H9 (cell line): ENCODE results near the gene UNC5B. TPM values are rescaled to one million over a fixed set of nuclear protein-coding genes. Genes with fewer than 3 reads are reported as not detected.

Experiments
- DNase-seq: peaks from one replicate; pipeline ENCODE4 v3.0.0-alpha.2; 2017
- H2AFZ ChIP-seq: one replicate; pipeline ENCODE4 v1.6.1; 2013; ENCODE audit warnings: mild to moderate bottlenecking, low read length, control low read depth, moderate library complexity
- H2AK5ac ChIP-seq: 2 replicates; pipeline ENCODE4 v1.6.1; 2013; ENCODE audit warnings: low read length, control low read depth, mixed read lengths; ENCODE audit not compliant: insufficient read length
- H2BK120ac ChIP-seq: one replicate; pipeline ENCODE4 v1.6.1; 2013; ENCODE audit warnings: low read depth, mild to moderate bottlenecking, low read length, control low read depth, inconsistent platforms; ENCODE audit not compliant: poor library complexity, severe bottlenecking
- H2BK12ac ChIP-seq: 2 replicates; pipeline ENCODE4 v1.6.1; 2013; ENCODE audit warnings: low read length, control low read depth, mixed read lengths, low read depth; ENCODE audit not compliant: insufficient read length
- H2BK15ac ChIP-seq: 2 replicates; pipeline ENCODE4 v1.6.1; 2013; ENCODE audit warnings: low read depth, low read length, control low read depth
- H2BK20ac ChIP-seq: one replicate; pipeline ENCODE4 v1.6.1; 2013; ENCODE audit warnings: low read depth, mild to moderate bottlenecking, low read length, control low read depth, inconsistent platforms; ENCODE audit not compliant: poor library complexity, severe bottlenecking
- H2BK5ac ChIP-seq: 2 replicates; pipeline ENCODE4 v1.6.1; 2013; ENCODE audit warnings: low read length, control low read depth, mixed read lengths; ENCODE audit not compliant: insufficient read length
- H3K14ac ChIP-seq: 2 replicates; pipeline ENCODE4 v1.6.1; 2013; ENCODE audit warnings: low read length, control low read depth; ENCODE audit not compliant: insufficient read depth
- H3K18ac ChIP-seq: 2 replicates; pipeline ENCODE4 v1.6.1; 2013; ENCODE audit warnings: low read depth, mild to moderate bottlenecking, mixed read lengths, low read length, control low read depth; ENCODE audit not compliant: insufficient read length
- H3K23ac ChIP-seq: 2 replicates; pipeline ENCODE4 v1.6.1; 2013; ENCODE audit warnings: low read length, control low read depth, mixed read lengths, low read depth; ENCODE audit not compliant: insufficient read length
- H3K23me2 ChIP-seq: 2 replicates; pipeline ENCODE4 v1.6.1; 2013; ENCODE audit warnings: low read depth, mild to moderate bottlenecking, mixed read lengths, low read length, control low read depth; ENCODE audit not compliant: insufficient read length, poor library complexity, severe bottlenecking
- H3K27ac ChIP-seq: 2 replicates; pipeline ENCODE4 v1.5.1; 2013; ENCODE audit warnings: low read length, control low read depth, mixed read lengths, low read depth; ENCODE audit not compliant: insufficient read length
- H3K27me3 ChIP-seq: 2 replicates; pipeline ENCODE4 v1.6.1; 2013; ENCODE audit warnings: low read length, control low read depth, inconsistent platforms; ENCODE audit not compliant: insufficient read depth
- H3K4ac ChIP-seq: 2 replicates; pipeline ENCODE4 v1.6.1; 2013; ENCODE audit warnings: low read depth, mild to moderate bottlenecking, control low read depth, inconsistent platforms, low read length, moderate library complexity
- H3K4me1 ChIP-seq: 2 replicates; pipeline ENCODE4 v1.6.1; 2013; ENCODE audit warnings: low read length, control low read depth, inconsistent platforms; ENCODE audit not compliant: insufficient read depth
- H3K4me2 ChIP-seq: 2 replicates; pipeline ENCODE4 v1.6.1; 2013; ENCODE audit warnings: low read length, control low read depth, mixed read lengths; ENCODE audit not compliant: insufficient read length, insufficient read depth
- H3K56ac ChIP-seq: 2 replicates; pipeline ENCODE4 v1.6.1; 2013; ENCODE audit warnings: low read depth, mild to moderate bottlenecking, mixed read lengths, low read length, control low read depth; ENCODE audit not compliant: insufficient read length
- H3K79me1 ChIP-seq: 2 replicates; pipeline ENCODE4 v1.6.1; 2013; ENCODE audit warnings: low read depth, mild to moderate bottlenecking, moderate library complexity, low read length, control low read depth, inconsistent platforms; ENCODE audit not compliant: insufficient read depth, poor library complexity, severe bottlenecking
- H3K79me2 ChIP-seq: 2 replicates; pipeline ENCODE4 v1.6.1; 2013; ENCODE audit warnings: low read length, control low read depth, inconsistent platforms; ENCODE audit not compliant: insufficient read depth
- H3K9ac ChIP-seq: 2 replicates; pipeline ENCODE4 v1.6.1; 2013; ENCODE audit warnings: low read length, control low read depth, mixed read lengths; ENCODE audit not compliant: insufficient read length; ENCODE audit errors: extremely low read depth
- H3K9me3 ChIP-seq: one replicate; pipeline ENCODE4 v1.6.1; 2013; ENCODE audit warnings: low read depth, low read length, inconsistent platforms; ENCODE audit not compliant: control insufficient read depth
- H3T11ph ChIP-seq: one replicate; pipeline ENCODE4 v1.6.1; 2013; ENCODE audit warnings: mild to moderate bottlenecking, low read length, control low read depth, inconsistent platforms
- H4K20me1 ChIP-seq: one replicate; pipeline ENCODE4 v1.6.1; 2013; ENCODE audit not compliant: control insufficient read depth, insufficient read length, insufficient read depth
- H4K5ac ChIP-seq: 2 replicates; pipeline ENCODE4 v1.6.1; 2013; ENCODE audit warnings: low read depth, mild to moderate bottlenecking, mixed read lengths, low read length, control low read depth; ENCODE audit not compliant: insufficient read length
- H4K8ac ChIP-seq: replicated peaks from 2 replicates; pipeline ENCODE4 v1.6.1; 2013; ENCODE audit warnings: low read length, control low read depth, mixed read lengths, low read depth; ENCODE audit not compliant: insufficient read length
- H4K91ac ChIP-seq: 2 replicates; pipeline ENCODE4 v1.6.1; 2013; ENCODE audit warnings: low read depth, mild to moderate bottlenecking, moderate library complexity, mixed read lengths, low read length, control low read depth; ENCODE audit not compliant: insufficient read length
- H3K27ac Mint-ChIP-seq, 3 experiments: 2 replicates in 2 of 3; 3 replicates in 1 of 3; pipeline ENCODE4 v1.8.0; 2020 to 2021; ENCODE audit warnings: mixed read lengths in 3 of 3, mild to moderate bottlenecking in 1 of 3, moderate library complexity in 1 of 3
- H3K27me3 Mint-ChIP-seq: 2 replicates; pipeline ENCODE4 v1.8.0; 2021; ENCODE audit warnings: low read depth, mild to moderate bottlenecking, moderate library complexity, mixed read lengths
- H3K36me3 Mint-ChIP-seq, 3 experiments: 2 replicates in 2 of 3; 3 replicates in 1 of 3; pipeline ENCODE4 v1.8.0; 2020 to 2021; ENCODE audit warnings: low read depth in 3 of 3, mixed read lengths in 3 of 3; ENCODE audit not compliant: insufficient read depth in 1 of 3
- H3K4me1 Mint-ChIP-seq, 2 experiments: 2 replicates each; pipeline ENCODE4 v1.8.0; 2020; ENCODE audit warnings: mixed read lengths in 2 of 2
- H3K4me3 Mint-ChIP-seq, 2 experiments: 2 replicates in 1 of 2; 3 replicates in 1 of 2; pipeline ENCODE4 v1.8.0; 2020 to 2021; ENCODE audit warnings: mild to moderate bottlenecking in 2 of 2, mixed read lengths in 2 of 2, moderate library complexity in 1 of 2
- H3K9me3 Mint-ChIP-seq, 2 experiments: 2 replicates in 1 of 2; 3 replicates in 1 of 2; pipeline ENCODE4 v1.8.0; 2020; ENCODE audit warnings: mild to moderate bottlenecking in 2 of 2, mixed read lengths in 2 of 2, moderate library complexity in 1 of 2
- WGBS: extraction: QIAGEN DNeasy Blood & Tissue Kit; methylation state at CpG from one replicate; pipeline ENCODE4 v1.1.7; 2013; ENCODE audit warnings: missing lambda C conversion rate, low lambda C conversion rate, mixed read lengths; ENCODE audit not compliant: insufficient read length; ENCODE audit errors: extremely low coverage; 5-methylcytosine and 5-hydroxymethylcytosine counted together
- total RNA-seq: library from RNA; stranded (reverse); gene quantifications from 2 replicates; pipeline ENCODE4 v1.2.1, GENCODE V29; 2021
- TF ChIP-seq, protein P1 (sequence below): fragments of 200-600 bp; sonication (generic); conservative IDR thresholded peaks from 3 replicates; pipeline ENCODE4 v1.8.0; 2021; ENCODE audit warnings: antibody characterized with exemption, mild to moderate bottlenecking

The UNC5B gene
- total RNA-seq, 1 experiment from 2014 or later = 28.4 TPM

DNA sequence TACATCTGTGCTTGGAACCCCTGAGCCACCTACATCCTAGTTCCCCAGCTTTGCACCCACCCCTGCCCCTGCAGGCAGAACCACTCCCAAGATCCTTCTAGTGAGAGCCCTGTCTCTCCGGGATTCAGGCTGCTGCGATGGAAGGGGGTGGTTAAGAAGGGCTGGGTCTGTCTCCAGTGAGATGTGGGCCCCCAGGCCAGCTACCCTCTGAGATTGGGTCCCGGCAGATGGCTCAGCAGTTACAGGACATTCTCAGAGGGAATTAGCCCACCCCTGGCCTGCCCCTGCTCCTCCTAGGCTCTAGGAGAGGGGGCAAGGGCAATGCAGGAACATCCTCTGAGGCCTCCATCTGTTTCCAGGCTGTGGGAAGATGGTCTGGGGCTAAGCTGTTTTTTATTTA is 134.4 kb downstream of the UNC5B start:
- no peaks in the 10 kb centered on the region for H3K79me2 ChIP-seq
- no CpG with 5 or more reads among the region's 3 CpGs for WGBS
- no peak overlapping the region for H3K9ac ChIP-seq
- Mint-ChIP-seq H3K9me3 (no peaks in the 10 kb centered on the region), H3K36me3 (peaks cover 0 to 2% (median 0%) of the 10 kb centered on the region in 3 experiments; a peak in 2 of 7 replicates), H3K4me1 (peaks cover 74 to 84% of the 10 kb centered on the region in 2 experiments), H3K4me3 (no peak overlapping the region), H3K27me3 (no peaks in the 10 kb centered on the region), H3K27ac (peak overlapping the region in 1 of 3 experiments; percentile 17; a peak in 1 of 7 replicates)
- no peak overlapping the region for H2BK5ac ChIP-seq
- no peak overlapping the region for H4K91ac ChIP-seq
- H3K23ac ChIP-seq = no peak overlapping the region
- H3K4me1 ChIP-seq = peaks cover 15% of the 10 kb centered on the region
- no peaks in the 10 kb centered on the region for H3K27me3 ChIP-seq
- H2BK12ac ChIP-seq = no peak overlapping the region
- TF ChIP-seq, protein P1, sequence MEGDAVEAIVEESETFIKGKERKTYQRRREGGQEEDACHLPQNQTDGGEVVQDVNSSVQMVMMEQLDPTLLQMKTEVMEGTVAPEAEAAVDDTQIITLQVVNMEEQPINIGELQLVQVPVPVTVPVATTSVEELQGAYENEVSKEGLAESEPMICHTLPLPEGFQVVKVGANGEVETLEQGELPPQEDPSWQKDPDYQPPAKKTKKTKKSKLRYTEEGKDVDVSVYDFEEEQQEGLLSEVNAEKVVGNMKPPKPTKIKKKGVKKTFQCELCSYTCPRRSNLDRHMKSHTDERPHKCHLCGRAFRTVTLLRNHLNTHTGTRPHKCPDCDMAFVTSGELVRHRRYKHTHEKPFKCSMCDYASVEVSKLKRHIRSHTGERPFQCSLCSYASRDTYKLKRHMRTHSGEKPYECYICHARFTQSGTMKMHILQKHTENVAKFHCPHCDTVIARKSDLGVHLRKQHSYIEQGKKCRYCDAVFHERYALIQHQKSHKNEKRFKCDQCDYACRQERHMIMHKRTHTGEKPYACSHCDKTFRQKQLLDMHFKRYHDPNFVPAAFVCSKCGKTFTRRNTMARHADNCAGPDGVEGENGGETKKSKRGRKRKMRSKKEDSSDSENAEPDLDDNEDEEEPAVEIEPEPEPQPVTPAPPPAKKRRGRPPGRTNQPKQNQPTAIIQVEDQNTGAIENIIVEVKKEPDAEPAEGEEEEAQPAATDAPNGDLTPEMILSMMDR = no peak
- no peak overlapping the region for H3K14ac ChIP-seq
- no peak for DNase-seq
- no peak overlapping the region for H4K8ac ChIP-seq
- no peaks in the 10 kb centered on the region for H3K9me3 ChIP-seq
- no peaks in the 10 kb centered on the region for H3K79me1 ChIP-seq
- H3K4me2 ChIP-seq = no peak overlapping the region
- H3K27ac ChIP-seq = no peak overlapping the region
- no peak overlapping the region for H3T11ph ChIP-seq
- no peak overlapping the region for H3K18ac ChIP-seq
- no peak overlapping the region for H3K4ac ChIP-seq
- no peak overlapping the region for H2BK120ac ChIP-seq
- H4K5ac ChIP-seq = no peak overlapping the region
- H4K20me1 ChIP-seq = no peaks in the 10 kb centered on the region
- H3K23me2 ChIP-seq = no peaks in the 10 kb centered on the region
- H2BK20ac ChIP-seq = no peak overlapping the region
- no peak overlapping the region for H3K56ac ChIP-seq
- no peak overlapping the region for H2AFZ ChIP-seq
- H2BK15ac ChIP-seq = no peak overlapping the region
- H2AK5ac ChIP-seq = no peak overlapping the region
